Hepatocyte (in vitro differentiated cells): Measurements from ENCODE around the gene FABP2. TPM values are rescaled to one million over a fixed set of nuclear protein-coding genes. Genes with fewer than 3 reads are reported as not detected.
"Not testable (repeated sequence)": the region's sequence is repeated elsewhere in the genome, so short reads cannot be mapped to it uniquely, and the experiment has no call there.

Experiments used
- DNase-seq: peaks from one replicate; pipeline ENCODE4 v3.0.0-alpha.2; 2016; ENCODE audit warnings: low spot score
- H2AFZ ChIP-seq: fragments of 200-600 bp; sonication (generic); 2 replicates; pipeline ENCODE4 v1.6.0; 2016; ENCODE audit warnings: antibody characterized with exemption, mild to moderate bottlenecking
- H3K27ac ChIP-seq: fragments of 200-600 bp; sonication (generic); 2 replicates; pipeline ENCODE4 v1.5.1; 2016; ENCODE audit warnings: mild to moderate bottlenecking
- H3K27me3 ChIP-seq: fragments of 200-600 bp; sonication (generic); 2 replicates; pipeline ENCODE4 v1.6.1; 2016
- H3K36me3 ChIP-seq: fragments of 200-600 bp; sonication (generic); replicated peaks from 2 replicates; pipeline ENCODE4 v1.5.1; 2016; ENCODE audit warnings: low read depth; ENCODE audit not compliant: insufficient read depth
- H3K4me1 ChIP-seq: fragments of 200-600 bp; sonication (generic); 2 replicates; pipeline ENCODE4 v1.5.1; 2016; ENCODE audit warnings: mild to moderate bottlenecking, moderate library complexity; ENCODE audit not compliant: insufficient read depth
- H3K4me2 ChIP-seq: fragments of 200-600 bp; sonication (generic); 2 replicates; pipeline ENCODE4 v1.6.0; 2016
- H3K4me3 ChIP-seq: fragments of 200-600 bp; sonication (generic); 2 replicates; pipeline ENCODE4 v1.5.1; 2016; ENCODE audit warnings: mild to moderate bottlenecking
- H3K79me2 ChIP-seq: fragments of 200-600 bp; sonication (generic); 2 replicates; pipeline ENCODE4 v1.6.0; 2017; ENCODE audit warnings: mild to moderate bottlenecking
- H3K9me2 ChIP-seq: fragments of 200-600 bp; sonication (generic); replicated peaks from 2 replicates; pipeline ENCODE4 v1.6.0; 2017; ENCODE audit warnings: mild to moderate bottlenecking; ENCODE audit not compliant: insufficient read depth
- H3K9me3 ChIP-seq: fragments of 200-600 bp; sonication (generic); 2 replicates; pipeline ENCODE4 v1.5.1; 2016; ENCODE audit warnings: low read depth, mild to moderate bottlenecking
- H4K20me1 ChIP-seq: fragments of 200-600 bp; sonication (generic); 2 replicates; pipeline ENCODE4 v1.6.0; 2016; ENCODE audit warnings: mild to moderate bottlenecking; ENCODE audit not compliant: insufficient read depth, poor library complexity, severe bottlenecking
- WGBS: methylation state at CpG from one replicate; pipeline ENCODE4 v1.1.6; 2016; ENCODE audit warnings: low lambda C conversion rate; ENCODE audit errors: missing lambda C conversion rate; 5-methylcytosine and 5-hydroxymethylcytosine counted together
- polyA plus RNA-seq: library from polyadenylated mRNA; unstranded; fragments of >200 nt; fragmentation: Nextera tagmentation; extraction: Ambion mirVana; gene quantifications from 2 replicates; pipeline ENCODE4 v1.2.1, GENCODE V29; 2016
- total RNA-seq: library from RNA; depleted of rRNA; stranded (reverse); fragments of >200 nt; gene quantifications from 2 replicates; pipeline ENCODE4 v1.2.3, GENCODE V29; 2014

FABP2 gene
- total and polyA plus RNA-seq, 2 experiments from 2014 or later, result 7.0 to 10.7 TPM

- not testable (repeated sequence) for H4K20me1 ChIP-seq, H3K36me3 ChIP-seq, H3K27ac ChIP-seq, H3K27me3 ChIP-seq, H3K79me2 ChIP-seq, H3K4me1 ChIP-seq, H3K4me2 ChIP-seq, H3K9me2 ChIP-seq, DNase-seq, H3K4me3 ChIP-seq, H3K9me3 ChIP-seq, H2AFZ ChIP-seq
- WGBS, result 72% methylated on average over 2 of the region's 2 CpGs
These were observed 37.9 kb upstream of the FABP2 start for GRCh38 chr4:119359873-119360272.

GRCh38 chr4:119356796-119357195 is 34.9 kb upstream of the FABP2 start:
- H3K27ac ChIP-seq, H3K27me3 ChIP-seq, H3K9me3 ChIP-seq, H3K4me1 ChIP-seq, H3K4me3 ChIP-seq, H3K9me2 ChIP-seq, H3K79me2 ChIP-seq, DNase-seq, H3K4me2 ChIP-seq, H4K20me1 ChIP-seq, H2AFZ ChIP-seq, H3K36me3 ChIP-seq: not testable (repeated sequence)
- WGBS, result 100% methylated on average over 1 of the region's 1 CpG

- not testable (repeated sequence) for H3K9me3 ChIP-seq, H3K4me2 ChIP-seq, H3K27me3 ChIP-seq, H3K27ac ChIP-seq, H4K20me1 ChIP-seq, H3K4me1 ChIP-seq, DNase-seq, H2AFZ ChIP-seq, H3K36me3 ChIP-seq, H3K4me3 ChIP-seq, H3K79me2 ChIP-seq, H3K9me2 ChIP-seq
- WGBS, result 79% methylated on average over 1 of the region's 1 CpG
These were observed 34.1 kb upstream of the FABP2 start for GRCh38 chr4:119356041-119356440.

- not testable (repeated sequence) for H3K9me3 ChIP-seq, H3K79me2 ChIP-seq, H3K4me2 ChIP-seq, H3K4me1 ChIP-seq, H4K20me1 ChIP-seq, DNase-seq, H3K27ac ChIP-seq, H3K4me3 ChIP-seq, H2AFZ ChIP-seq, H3K9me2 ChIP-seq, H3K27me3 ChIP-seq, H3K36me3 ChIP-seq
- WGBS, result 30% methylated on average over 3 of the region's 3 CpGs
These were observed 31.4 kb upstream of the FABP2 start for GRCh38 chr4:119353364-119353763.

GRCh38 chr4:119348169-119348568 is 26.2 kb upstream of the FABP2 start:
- not testable (repeated sequence) for H3K4me2 ChIP-seq, H3K9me3 ChIP-seq, H4K20me1 ChIP-seq, DNase-seq, H3K36me3 ChIP-seq, H3K4me1 ChIP-seq, H3K79me2 ChIP-seq, H3K9me2 ChIP-seq, H2AFZ ChIP-seq, H3K27ac ChIP-seq, H3K4me3 ChIP-seq, H3K27me3 ChIP-seq
- WGBS, result 92% methylated on average over 1 of the region's 1 CpG

- not testable (repeated sequence) for DNase-seq, H4K20me1 ChIP-seq, H3K4me2 ChIP-seq, H3K36me3 ChIP-seq, H3K27me3 ChIP-seq, H3K9me2 ChIP-seq, H3K27ac ChIP-seq, H3K9me3 ChIP-seq, H3K79me2 ChIP-seq, H2AFZ ChIP-seq, H3K4me1 ChIP-seq, H3K4me3 ChIP-seq
- WGBS, result no CpG with 5 or more reads among the region's 2 CpGs
These were observed 21.4 kb upstream of the FABP2 start for GRCh38 chr4:119343293-119343692.

- H3K4me1 ChIP-seq, H3K79me2 ChIP-seq, H4K20me1 ChIP-seq, H3K27me3 ChIP-seq, DNase-seq, H2AFZ ChIP-seq, H3K36me3 ChIP-seq, H3K9me3 ChIP-seq, H3K27ac ChIP-seq, H3K4me3 ChIP-seq, H3K9me2 ChIP-seq, H3K4me2 ChIP-seq: not testable (repeated sequence)
These were observed 18.0 kb upstream of the FABP2 start for GRCh38 chr4:119339895-119340294.
